Body of pancreas (tissue), 4 donors: Measurements from ENCODE around the gene GALT. TPM values are rescaled to one million over a fixed set of nuclear protein-coding genes. Genes with fewer than 3 reads are reported as not detected.

Experiments
- ATAC-seq: fragments of 150-250 bp; one replicate; pipeline ENCODE4 v1.9.1; 2016
- DNase-seq, 4 donors: peaks; one replicate each; pipeline ENCODE4 v3.0.0-alpha.2; 2019
- H3K27ac ChIP-seq, 4 donors: fragments of 200-600 bp; sonication (generic); 1 replicate in 3 of 4; 2 replicates in 1 of 4; pipeline versions ENCODE4 v1.5.1 to v1.6.1; 2016 to 2019; ENCODE audit warnings: mild to moderate bottlenecking in 1 of 4, mixed read lengths in 1 of 4, moderate library complexity in 1 of 4
- H3K27me3 ChIP-seq, 2 donors: fragments of 200-600 bp; sonication (generic); one replicate each; pipeline ENCODE4 v1.6.0; 2016; ENCODE audit warnings: mild to moderate bottlenecking in 1 of 2
- H3K36me3 ChIP-seq, 2 donors: fragments of 200-600 bp; sonication (generic); replicated peaks in 1 of 2; 2 replicates each; pipeline ENCODE4 v1.5.1; 2016; ENCODE audit warnings: low read depth in 2 of 2; ENCODE audit not compliant: insufficient read depth in 1 of 2
- H3K4me1 ChIP-seq: fragments of 200-600 bp; sonication (generic); one replicate; pipeline ENCODE4 v1.6.0; 2016
- H3K4me3 ChIP-seq, 2 donors: fragments of 200-600 bp; sonication (generic); 1 replicate in 1 of 2; 2 replicates in 1 of 2; pipeline ENCODE4 v1.5.1; 2016 to 2019
- H3K9me3 ChIP-seq, 3 donors: fragments of 200-600 bp; sonication (generic); 1 replicate in 2 of 3; 2 replicates in 1 of 3; pipeline ENCODE4 v1.5.1; 2016
- POLR2A ChIP-seq, 3 donors: fragments of 450-650 bp; IDR thresholded peaks; one replicate each; pipeline ENCODE4 v1.6.1; 2016; ENCODE audit warnings: antibody characterized with exemption in 3 of 3, mild to moderate bottlenecking in 2 of 3
- WGBS, 2 donors: methylation state at CpG; one replicate each; pipeline ENCODE4 v1.1.5; 2017; 5-methylcytosine and 5-hydroxymethylcytosine counted together
- intact Hi-C: fragments of 100-400 bp; cut with DNase I; formaldehyde crosslinking; loops from one replicate; pipeline ENCODE4 v1.15.1; 2023
- total RNA-seq, 2 donors: library from RNA; depleted of rRNA; stranded (reverse); fragments of >200 nt; gene quantifications; one replicate each; pipeline ENCODE4 v1.1.0, GENCODE V29; 2016
- TF ChIP-seq, protein P1 (sequence below), 7 experiments: fragments of 450-650 bp in 4 of 7; fragments of 200-600 bp in 3 of 7; sonication (generic) in 3 of 7; IDR thresholded peaks; one replicate each; pipeline ENCODE4 v1.5.1; 2016 to 2019; ENCODE audit warnings: antibody characterized with exemption in 7 of 7

GALT gene
- total RNA-seq, 2 donors from 2014 or later, result 31.6 to 33.2 TPM

DNA sequence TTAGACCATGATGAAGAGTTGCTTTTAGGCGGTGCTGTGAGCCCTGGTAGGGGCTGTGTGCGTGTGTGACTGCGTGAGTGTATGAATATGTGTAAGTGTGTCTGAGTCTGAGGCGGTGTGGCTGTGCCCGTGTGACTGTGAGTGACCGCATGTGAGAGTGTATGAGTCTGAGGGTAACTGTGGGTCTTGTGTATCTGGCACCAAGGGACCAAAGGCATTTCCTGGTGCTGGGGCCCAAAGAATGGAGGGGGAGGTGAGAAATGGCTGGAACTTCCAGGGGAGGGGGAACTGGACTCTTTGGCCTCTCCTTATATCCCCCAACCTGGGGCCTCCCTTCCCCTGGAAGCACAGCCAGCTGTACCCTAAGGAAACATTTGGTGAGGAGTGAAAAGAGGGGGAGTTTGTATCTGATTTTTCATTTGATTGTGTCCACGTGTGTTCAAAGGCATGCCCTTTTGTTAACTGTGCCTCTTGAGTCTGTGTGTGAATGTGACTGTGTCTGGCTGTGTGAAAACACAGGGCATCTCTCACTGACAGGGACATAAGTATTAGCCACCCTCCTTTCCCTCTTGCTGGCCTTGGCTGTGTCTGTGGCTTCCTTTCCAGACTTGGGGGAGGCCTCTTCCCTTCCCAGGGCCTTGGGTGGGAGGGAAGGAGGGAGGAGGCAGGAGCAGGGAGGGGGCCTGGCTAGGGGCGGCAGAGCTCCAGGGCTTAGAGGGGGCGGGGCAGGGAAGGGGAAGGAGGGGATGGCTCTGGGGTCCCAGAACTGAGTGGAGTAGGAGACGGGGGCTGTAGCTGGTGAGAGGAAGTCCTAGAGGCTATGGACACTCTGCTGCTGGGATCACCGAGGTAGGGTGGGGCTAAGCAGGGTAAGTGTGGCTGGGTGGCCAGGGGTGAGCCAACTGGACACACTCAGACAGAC, 6.9 kb downstream of the GALT start:
- no peak for TF ChIP-seq POLR2A (IDR thresholded peaks at IDR 0.05)
- TF ChIP-seq, protein P1, sequence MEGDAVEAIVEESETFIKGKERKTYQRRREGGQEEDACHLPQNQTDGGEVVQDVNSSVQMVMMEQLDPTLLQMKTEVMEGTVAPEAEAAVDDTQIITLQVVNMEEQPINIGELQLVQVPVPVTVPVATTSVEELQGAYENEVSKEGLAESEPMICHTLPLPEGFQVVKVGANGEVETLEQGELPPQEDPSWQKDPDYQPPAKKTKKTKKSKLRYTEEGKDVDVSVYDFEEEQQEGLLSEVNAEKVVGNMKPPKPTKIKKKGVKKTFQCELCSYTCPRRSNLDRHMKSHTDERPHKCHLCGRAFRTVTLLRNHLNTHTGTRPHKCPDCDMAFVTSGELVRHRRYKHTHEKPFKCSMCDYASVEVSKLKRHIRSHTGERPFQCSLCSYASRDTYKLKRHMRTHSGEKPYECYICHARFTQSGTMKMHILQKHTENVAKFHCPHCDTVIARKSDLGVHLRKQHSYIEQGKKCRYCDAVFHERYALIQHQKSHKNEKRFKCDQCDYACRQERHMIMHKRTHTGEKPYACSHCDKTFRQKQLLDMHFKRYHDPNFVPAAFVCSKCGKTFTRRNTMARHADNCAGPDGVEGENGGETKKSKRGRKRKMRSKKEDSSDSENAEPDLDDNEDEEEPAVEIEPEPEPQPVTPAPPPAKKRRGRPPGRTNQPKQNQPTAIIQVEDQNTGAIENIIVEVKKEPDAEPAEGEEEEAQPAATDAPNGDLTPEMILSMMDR (IDR thresholded peaks at IDR 0.05), result no peak
- intact Hi-C loops, result no loop called here
- peak overlapping the region in 3 of 4 donors; percentile 19 to 47 (median 27) for H3K27ac ChIP-seq
- H3K9me3 ChIP-seq, result no peaks in the 10 kb centered on the region
- DNase-seq, result peak in 1 of 4 donors; percentile 18
- ATAC-seq, result no peak
- H3K4me3 ChIP-seq, result no peak overlapping the region
- no peaks in the 10 kb centered on the region for H3K27me3 ChIP-seq
- 66 to 72% methylated on average over 11 of the region's 11 CpGs for WGBS, 2 donors
- H3K4me1 ChIP-seq, result peaks cover 52% of the 10 kb centered on the region
- H3K36me3 ChIP-seq, result no peaks in the 10 kb centered on the region

DNA sequence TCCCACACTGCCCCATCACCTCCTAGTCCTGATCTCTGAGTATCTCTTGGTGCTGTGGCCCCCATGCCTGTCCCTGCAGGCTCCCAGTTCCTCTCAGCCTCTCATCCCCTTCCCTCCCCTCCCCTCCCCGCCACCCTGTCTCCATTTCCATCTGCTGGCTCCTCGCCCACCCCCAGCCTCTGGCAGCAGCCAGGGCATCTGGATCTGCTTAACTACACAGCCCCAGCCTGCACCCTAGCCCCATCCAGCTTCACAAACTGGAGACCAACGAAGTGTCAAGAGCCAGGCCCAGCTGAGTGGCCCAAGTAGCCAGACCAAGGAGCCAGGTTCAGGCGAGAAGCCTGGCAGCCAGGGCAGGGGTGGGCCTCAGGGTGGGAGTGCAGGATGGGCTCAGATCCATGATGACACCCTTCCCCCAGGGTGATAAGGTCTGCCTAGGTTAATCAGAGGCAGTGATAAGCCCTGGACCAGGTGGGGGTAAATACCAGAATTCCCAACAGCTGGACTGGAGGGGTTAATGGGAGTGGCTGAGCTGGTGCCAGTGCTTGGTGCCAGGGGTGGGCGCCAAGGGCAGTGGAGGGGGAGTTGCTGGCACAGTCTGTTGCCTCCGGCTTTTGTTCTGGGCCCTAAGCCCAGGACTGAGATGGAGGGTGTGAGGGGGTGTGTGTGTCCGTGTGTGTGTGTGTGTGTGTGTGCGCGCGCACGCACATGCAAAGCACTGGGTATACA, 8.0 kb downstream of the GALT start:
- peaks cover 49% of the 10 kb centered on the region for H3K4me1 ChIP-seq
- no peaks in the 10 kb centered on the region for H3K9me3 ChIP-seq
- H3K36me3 ChIP-seq, result no peaks in the 10 kb centered on the region
- peak overlapping the region; percentile 25 to 57 (median 37) for H3K27ac ChIP-seq
- DNase-seq (peak; percentile 72 to 84 (median 77)), ATAC-seq (peak; percentile 73)
- no peaks in the 10 kb centered on the region for H3K27me3 ChIP-seq
- no peak overlapping the region for H3K4me3 ChIP-seq
- intact Hi-C loops, result no loop called here
- WGBS, 2 donors, result 16% methylated on average over 7 to 11 of the region's 11 CpGs
- TF ChIP-seq, protein P1 (IDR thresholded peaks at IDR 0.05), result no peak
- no peak for TF ChIP-seq POLR2A (IDR thresholded peaks at IDR 0.05)

DNA sequence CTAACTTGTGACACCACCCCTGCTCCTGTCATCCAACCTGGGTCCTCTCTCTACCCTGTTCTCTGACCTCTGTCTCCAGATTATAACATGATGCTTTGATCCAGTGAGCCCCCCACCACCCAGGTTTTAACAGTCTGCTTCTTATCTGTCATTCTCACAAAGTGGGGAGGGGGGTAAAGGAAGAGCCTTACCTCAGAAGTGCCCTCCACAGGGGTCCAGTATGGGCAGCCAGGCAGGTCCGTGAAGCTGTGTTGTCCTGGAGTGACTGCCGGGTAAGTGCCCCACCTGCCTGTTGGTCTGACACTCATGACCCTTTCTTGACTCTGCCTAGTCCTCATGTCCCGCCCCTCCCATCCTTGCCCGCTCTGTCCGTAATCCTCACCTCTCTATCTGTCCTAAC, 8.9 kb downstream of the GALT start:
- TF ChIP-seq POLR2A (IDR thresholded peaks at IDR 0.05), result no peak
- TF ChIP-seq, protein P1 (IDR thresholded peaks at IDR 0.05), result no peak
- no peak for DNase-seq
- Histone ChIP-seq H3K36me3 (no peaks in the 10 kb centered on the region), H3K9me3 (no peaks in the 10 kb centered on the region), H3K27ac (peak overlapping the region in 1 of 4 donors; percentile 47), H3K4me3 (no peak overlapping the region), H3K27me3 (no peaks in the 10 kb centered on the region), H3K4me1 (peaks cover 49% of the 10 kb centered on the region)
- intact Hi-C loops, result no loop called here
- no peak for ATAC-seq
- WGBS, 2 donors, result 61 to 75% methylated on average over 5 of the region's 5 CpGs

DNA sequence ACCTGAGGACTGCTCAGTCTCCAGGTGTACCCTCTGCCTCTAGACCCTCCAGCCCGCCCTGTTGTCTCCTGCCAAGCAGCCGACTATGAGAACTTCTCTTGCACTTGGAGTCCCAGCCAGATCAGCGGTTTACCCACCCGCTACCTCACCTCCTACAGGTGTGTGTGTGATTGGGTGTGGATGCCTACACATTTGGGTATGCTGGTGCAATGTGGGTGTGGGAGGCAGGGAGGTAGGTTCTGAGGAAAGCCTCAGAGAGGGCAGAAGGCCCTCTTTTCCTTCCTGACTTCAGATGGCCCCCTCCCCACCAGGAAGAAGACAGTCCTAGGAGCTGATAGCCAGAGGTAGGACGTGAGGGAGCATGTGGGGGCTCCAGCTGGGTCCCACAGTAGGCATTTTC, 10.5 kb downstream of the GALT start:
- H3K27ac ChIP-seq, result no peak overlapping the region
- 84 to 100% methylated on average over 2 to 5 of the region's 5 CpGs for WGBS, 2 donors
- intact Hi-C loops, result no loop called here
- H3K27me3 ChIP-seq, result no peaks in the 10 kb centered on the region
- no peaks in the 10 kb centered on the region for H3K9me3 ChIP-seq
- no peak overlapping the region for H3K4me3 ChIP-seq
- H3K4me1 ChIP-seq, result peaks cover 36% of the 10 kb centered on the region
- TF ChIP-seq POLR2A (IDR thresholded peaks at IDR 0.05), result no peak
- TF ChIP-seq, protein P1 (IDR thresholded peaks at IDR 0.05), result no peak
- no peak for DNase-seq
- no peaks in the 10 kb centered on the region for H3K36me3 ChIP-seq
- no peak for ATAC-seq
